Esophagus squamous epithelium (tissue), 5 donors: ENCODE measurements around the gene NASP. TPM values are rescaled to one million over a fixed set of nuclear protein-coding genes. Genes with fewer than 3 reads are reported as not detected.

ENCODE experiments used
- DNase-seq: peaks from one replicate; lab custom pipeline; 2025; lab: John Stamatoyannopoulos, UW
- H3K27ac ChIP-seq, 4 donors: fragments of 200-600 bp; sonication (generic); one replicate each; pipeline ENCODE4 v1.5.1; 2016 to 2019; ENCODE audit warnings: mild to moderate bottlenecking in 1 of 4
- H3K27me3 ChIP-seq, 4 donors: fragments of 200-600 bp; sonication (generic); 1 replicate in 3 of 4; 2 replicates in 1 of 4; pipeline versions ENCODE4 v1.5.1 to v1.6.0; 2017 to 2021; ENCODE audit warnings: antibody characterized with exemption in 1 of 4
- H3K36me3 ChIP-seq, 3 donors: fragments of 200-600 bp; sonication (generic); one replicate each; pipeline ENCODE4 v1.5.1; 2016 to 2019
- H3K4me1 ChIP-seq, 3 donors: fragments of 200-600 bp; sonication (generic); one replicate each; pipeline ENCODE4 v1.5.1; 2017 to 2019
- H3K4me3 ChIP-seq, 4 donors: fragments of 200-600 bp; sonication (generic); 1 replicate in 3 of 4; 2 replicates in 1 of 4; pipeline ENCODE4 v1.5.1; 2016 to 2019; ENCODE audit warnings: mild to moderate bottlenecking in 2 of 4, moderate library complexity in 1 of 4
- H3K9me3 ChIP-seq, 3 donors: fragments of 200-600 bp; sonication (generic); one replicate each; pipeline ENCODE4 v1.5.1; 2016 to 2019
- POLR2A ChIP-seq, 4 donors: fragments of 450-650 bp; IDR thresholded peaks; one replicate each; pipeline ENCODE4 v1.6.1; 2017; ENCODE audit warnings: antibody characterized with exemption in 4 of 4, mild to moderate bottlenecking in 4 of 4, moderate library complexity in 3 of 4
- WGBS, 2 donors: methylation state at CpG; one replicate each; pipeline ENCODE4 v1.1.5; 2018; 5-methylcytosine and 5-hydroxymethylcytosine counted together
- intact Hi-C: fragments of 100-400 bp; cut with DNase I; formaldehyde crosslinking; loops from one replicate; pipeline ENCODE4 v1.15.0; 2022
- total RNA-seq, 4 donors: library from RNA; depleted of rRNA; stranded (reverse); fragments of >200 nt; gene quantifications; one replicate each; pipeline ENCODE4 v1.1.0, GENCODE V29; 2016
- TF ChIP-seq, protein P1 (sequence below), 6 experiments: fragments of 450-650 bp in 4 of 6; fragments of 200-600 bp in 2 of 6; sonication (generic) in 2 of 6; IDR thresholded peaks; one replicate each; pipeline ENCODE4 v1.5.1; 2016 to 2019; ENCODE audit warnings: antibody characterized with exemption in 6 of 6, mild to moderate bottlenecking in 4 of 6, moderate library complexity in 4 of 6
- donor health status: DM: yes; HTN: yes; CAD: no.

The NASP gene
- total RNA-seq, 4 donors from 2014 or later, result 40.0 to 71.7 (median 63.4) TPM

DNA sequence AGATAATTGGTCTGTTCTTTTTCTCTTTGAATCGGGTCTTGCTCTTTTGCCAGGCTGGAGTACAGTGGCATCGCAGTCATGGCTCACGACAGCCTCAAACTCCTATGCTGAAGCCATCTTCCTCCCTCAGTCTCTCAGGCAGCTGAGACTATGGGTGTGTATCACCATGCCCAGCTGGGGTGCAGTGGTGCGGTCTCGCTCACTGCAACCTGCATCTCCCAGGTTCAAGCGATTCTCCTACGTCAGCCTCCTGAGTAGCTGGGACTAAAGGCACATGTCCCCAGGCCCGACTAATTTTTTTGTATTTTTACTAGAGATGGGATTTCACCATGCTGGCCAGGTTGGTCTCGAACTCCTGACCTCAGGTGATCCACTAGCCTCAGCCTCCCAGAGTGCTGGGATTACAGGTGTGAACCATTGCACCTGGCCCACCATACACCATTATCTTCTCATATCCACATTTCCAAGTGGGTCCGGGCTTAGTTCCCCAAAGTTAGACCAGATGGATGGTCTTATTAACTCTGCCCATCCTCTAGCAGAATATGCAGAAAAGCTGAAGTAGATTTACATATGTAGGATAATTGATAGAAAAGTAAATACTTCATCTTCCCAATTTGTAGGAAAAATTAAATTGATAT, 26.9 kb downstream of the NASP start:
- H3K4me1 ChIP-seq, result peaks cover 0 to 27% (median 6%) of the 10 kb centered on the region in 3 donors
- H3K27ac ChIP-seq, result no peak overlapping the region
- no peaks in the 10 kb centered on the region for H3K9me3 ChIP-seq
- intact Hi-C loops, result no loop called here
- 94 to 95% methylated on average over 10 of the region's 10 CpGs for WGBS, 2 donors
- no peak overlapping the region for H3K4me3 ChIP-seq
- H3K36me3 ChIP-seq, result peaks cover 0 to 83% (median 10%) of the 10 kb centered on the region in 3 donors
- H3K27me3 ChIP-seq, result no peaks in the 10 kb centered on the region
- TF ChIP-seq, protein P1, sequence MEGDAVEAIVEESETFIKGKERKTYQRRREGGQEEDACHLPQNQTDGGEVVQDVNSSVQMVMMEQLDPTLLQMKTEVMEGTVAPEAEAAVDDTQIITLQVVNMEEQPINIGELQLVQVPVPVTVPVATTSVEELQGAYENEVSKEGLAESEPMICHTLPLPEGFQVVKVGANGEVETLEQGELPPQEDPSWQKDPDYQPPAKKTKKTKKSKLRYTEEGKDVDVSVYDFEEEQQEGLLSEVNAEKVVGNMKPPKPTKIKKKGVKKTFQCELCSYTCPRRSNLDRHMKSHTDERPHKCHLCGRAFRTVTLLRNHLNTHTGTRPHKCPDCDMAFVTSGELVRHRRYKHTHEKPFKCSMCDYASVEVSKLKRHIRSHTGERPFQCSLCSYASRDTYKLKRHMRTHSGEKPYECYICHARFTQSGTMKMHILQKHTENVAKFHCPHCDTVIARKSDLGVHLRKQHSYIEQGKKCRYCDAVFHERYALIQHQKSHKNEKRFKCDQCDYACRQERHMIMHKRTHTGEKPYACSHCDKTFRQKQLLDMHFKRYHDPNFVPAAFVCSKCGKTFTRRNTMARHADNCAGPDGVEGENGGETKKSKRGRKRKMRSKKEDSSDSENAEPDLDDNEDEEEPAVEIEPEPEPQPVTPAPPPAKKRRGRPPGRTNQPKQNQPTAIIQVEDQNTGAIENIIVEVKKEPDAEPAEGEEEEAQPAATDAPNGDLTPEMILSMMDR (IDR thresholded peaks at IDR 0.05), result no peak
- TF ChIP-seq POLR2A (IDR thresholded peaks at IDR 0.05), result no peak
- no peak for DNase-seq

DNA sequence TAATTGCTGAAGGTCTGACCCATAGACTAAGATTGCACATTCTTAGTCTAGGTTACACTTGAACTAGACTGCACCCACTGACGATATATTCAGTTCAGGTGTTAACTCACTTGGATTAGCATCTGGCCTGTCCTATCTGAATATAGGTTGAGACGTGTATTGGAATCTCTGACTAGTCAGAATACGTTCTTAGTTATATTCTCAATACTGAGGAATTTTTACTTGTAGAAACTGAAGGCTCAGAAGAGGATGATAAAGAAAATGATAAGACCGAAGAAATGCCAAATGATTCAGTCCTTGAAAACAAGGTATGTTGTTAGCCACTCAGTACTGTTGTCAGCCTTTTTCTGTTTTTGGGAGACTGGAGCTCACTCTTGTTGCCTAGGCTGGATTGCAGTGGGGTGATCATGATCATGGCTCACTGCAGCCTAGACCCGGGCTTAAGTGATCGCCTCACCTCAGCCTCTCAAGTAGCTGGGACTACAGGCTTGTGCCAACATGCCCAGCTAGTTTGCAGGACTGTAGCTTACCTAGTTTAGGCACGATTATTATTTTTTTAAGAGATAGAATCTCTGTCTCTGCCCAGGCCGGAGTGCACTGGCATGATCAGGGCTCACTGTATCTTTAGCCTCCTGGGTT, 29.2 kb downstream of the NASP start:
- WGBS, 2 donors, result 41 to 46% methylated on average over 8 of the region's 8 CpGs
- H3K4me1 ChIP-seq, result peaks cover 0 to 20% (median 0%) of the 10 kb centered on the region in 3 donors
- H3K9me3 ChIP-seq, result no peaks in the 10 kb centered on the region
- intact Hi-C loops, result no loop called here
- TF ChIP-seq, protein P1 (IDR thresholded peaks at IDR 0.05), result no peak
- no peak for TF ChIP-seq POLR2A (IDR thresholded peaks at IDR 0.05)
- no peak overlapping the region for H3K4me3 ChIP-seq
- DNase-seq, result no peak
- peak overlapping the region in 3 of 4 donors; percentile 1 to 40 (median 28) for H3K27ac ChIP-seq
- peaks cover 0 to 83% (median 27%) of the 10 kb centered on the region in 3 donors for H3K36me3 ChIP-seq
- no peaks in the 10 kb centered on the region for H3K27me3 ChIP-seq

DNA sequence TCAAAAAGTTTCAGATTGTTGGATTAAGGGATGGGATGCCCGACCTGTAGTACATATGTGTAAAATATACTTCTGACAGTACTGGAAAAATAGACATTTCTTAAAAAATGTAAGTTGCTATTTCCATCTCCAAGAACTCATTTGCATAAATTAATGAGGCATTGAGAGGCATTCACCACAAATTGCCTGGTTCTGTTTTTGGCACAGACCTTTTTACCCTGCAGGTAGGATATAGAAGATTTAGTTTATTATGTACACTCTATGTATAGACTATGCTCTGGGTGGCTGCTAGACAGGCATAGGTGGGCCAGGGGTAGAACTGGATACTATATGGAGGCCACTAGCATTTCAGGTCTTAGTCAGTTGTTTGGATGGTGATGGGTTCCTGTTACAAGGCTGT, 32.0 kb downstream of the NASP start:
- Histone ChIP-seq H3K4me3 (no peak overlapping the region), H3K27ac (no peak overlapping the region), H3K27me3 (no peaks in the 10 kb centered on the region), H3K36me3 (peaks cover 0 to 84% (median 27%) of the 10 kb centered on the region in 3 donors), H3K9me3 (no peaks in the 10 kb centered on the region), H3K4me1 (peaks cover 0 to 20% (median 3%) of the 10 kb centered on the region in 3 donors)
- WGBS, 2 donors, result 81 to 87% methylated on average over 1 of the region's 1 CpG
- intact Hi-C loops, result no loop called here
- DNase-seq, result no peak
- no peak for TF ChIP-seq POLR2A (IDR thresholded peaks at IDR 0.05)
- TF ChIP-seq, protein P1 (IDR thresholded peaks at IDR 0.05), result no peak

DNA sequence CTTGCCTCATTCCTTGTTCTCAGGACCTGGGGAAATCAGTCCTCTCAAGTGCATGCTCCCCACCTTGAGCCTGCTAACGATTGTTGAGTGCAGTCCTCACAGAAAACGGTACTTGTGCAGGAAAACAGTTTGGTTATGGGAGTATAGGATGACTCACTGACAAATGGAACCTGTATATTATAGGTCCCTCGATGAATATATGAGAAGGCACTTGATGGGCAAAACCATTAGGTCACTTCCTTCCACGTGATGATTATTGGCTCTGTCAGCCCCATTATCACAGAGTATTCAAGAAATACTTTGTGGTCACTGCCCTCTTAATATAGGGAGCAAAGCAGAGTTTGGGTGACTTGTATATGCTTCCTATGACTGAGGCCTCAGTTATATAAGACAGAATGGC, 33.8 kb downstream of the NASP start:
- Histone ChIP-seq H3K27ac (no peak overlapping the region), H3K27me3 (no peaks in the 10 kb centered on the region), H3K9me3 (no peaks in the 10 kb centered on the region), H3K36me3 (peaks cover 0 to 91% (median 27%) of the 10 kb centered on the region in 3 donors), H3K4me3 (no peak overlapping the region), H3K4me1 (peaks cover 0 to 36% (median 14%) of the 10 kb centered on the region in 3 donors)
- DNase-seq, result no peak
- TF ChIP-seq, protein P1 (IDR thresholded peaks at IDR 0.05), result no peak
- TF ChIP-seq POLR2A (IDR thresholded peaks at IDR 0.05), result no peak
- WGBS, 2 donors, result 60 to 83% methylated on average over 3 to 4 of the region's 4 CpGs
- intact Hi-C loops, result no loop called here
